ENCODE data around the gene PLA2G1B. TPM values are rescaled to one million over a fixed set of nuclear protein-coding genes. Genes with fewer than 3 reads are reported as not detected.

PLA2G1B gene
- total RNA-seq, 1 donor from 2014 or later: not detected

DNA sequence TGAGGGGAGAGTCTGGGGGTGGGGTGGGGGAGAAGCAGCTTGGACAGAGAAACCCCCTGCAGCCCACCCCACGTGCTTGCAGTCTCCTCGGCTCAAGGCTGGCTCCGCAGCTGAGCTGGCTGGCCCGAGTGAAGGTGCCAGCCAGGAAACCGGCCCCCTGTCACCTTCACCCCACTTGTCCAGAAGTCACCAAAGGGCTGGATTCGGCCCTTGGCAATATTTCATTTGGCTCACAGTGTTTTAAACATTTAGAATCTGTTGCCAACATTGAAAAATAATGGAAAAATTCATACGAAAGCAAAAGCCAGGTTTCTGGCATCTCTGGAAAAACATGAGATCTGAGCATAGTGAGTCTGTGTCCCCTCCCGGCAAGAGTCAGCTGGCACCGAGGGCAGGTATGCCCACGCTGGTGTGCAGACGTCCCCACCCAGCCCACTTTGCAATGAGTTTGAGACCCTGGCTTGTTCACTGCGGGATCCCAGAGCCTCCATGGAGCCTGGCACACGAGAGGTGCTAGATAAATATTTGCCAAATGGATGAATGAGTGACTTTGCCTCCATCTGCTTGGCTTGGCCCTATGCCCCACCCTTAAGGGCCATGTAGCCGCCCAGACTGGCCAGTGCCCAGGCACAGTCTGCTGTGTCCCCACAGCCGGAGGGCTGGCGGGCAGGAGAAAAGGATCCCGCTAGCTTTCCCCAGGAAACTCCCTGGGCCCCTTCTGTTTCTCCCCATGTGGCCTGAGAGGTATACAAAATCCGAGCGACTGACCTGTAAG, 23.2 kb upstream of the PLA2G1B start:
- Histone ChIP-seq H3K27ac (no peak overlapping the region), H3K4me3 (no peak overlapping the region), H3K4me1 (no peaks in the 10 kb centered on the region), H3K27me3 (no peaks in the 10 kb centered on the region), H3K9me3 (no peaks in the 10 kb centered on the region), H3K36me3 (no peaks in the 10 kb centered on the region)
- no peak for TF ChIP-seq POLR2AphosphoS5 (IDR thresholded peaks at IDR 0.05; ENCODE audit: insufficient read depth in 1 of 2, low read depth in 1 of 2)
- TF ChIP-seq POLR2A (IDR thresholded peaks at IDR 0.05): no peak
- TF ChIP-seq, protein P1, sequence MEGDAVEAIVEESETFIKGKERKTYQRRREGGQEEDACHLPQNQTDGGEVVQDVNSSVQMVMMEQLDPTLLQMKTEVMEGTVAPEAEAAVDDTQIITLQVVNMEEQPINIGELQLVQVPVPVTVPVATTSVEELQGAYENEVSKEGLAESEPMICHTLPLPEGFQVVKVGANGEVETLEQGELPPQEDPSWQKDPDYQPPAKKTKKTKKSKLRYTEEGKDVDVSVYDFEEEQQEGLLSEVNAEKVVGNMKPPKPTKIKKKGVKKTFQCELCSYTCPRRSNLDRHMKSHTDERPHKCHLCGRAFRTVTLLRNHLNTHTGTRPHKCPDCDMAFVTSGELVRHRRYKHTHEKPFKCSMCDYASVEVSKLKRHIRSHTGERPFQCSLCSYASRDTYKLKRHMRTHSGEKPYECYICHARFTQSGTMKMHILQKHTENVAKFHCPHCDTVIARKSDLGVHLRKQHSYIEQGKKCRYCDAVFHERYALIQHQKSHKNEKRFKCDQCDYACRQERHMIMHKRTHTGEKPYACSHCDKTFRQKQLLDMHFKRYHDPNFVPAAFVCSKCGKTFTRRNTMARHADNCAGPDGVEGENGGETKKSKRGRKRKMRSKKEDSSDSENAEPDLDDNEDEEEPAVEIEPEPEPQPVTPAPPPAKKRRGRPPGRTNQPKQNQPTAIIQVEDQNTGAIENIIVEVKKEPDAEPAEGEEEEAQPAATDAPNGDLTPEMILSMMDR (IDR thresholded peaks at IDR 0.05): no peak
- intact Hi-C loops (cut with DNase I): no loop called here
- DNase-seq (ENCODE audit: extremely low spot score in 2 of 2): no peak

DNA sequence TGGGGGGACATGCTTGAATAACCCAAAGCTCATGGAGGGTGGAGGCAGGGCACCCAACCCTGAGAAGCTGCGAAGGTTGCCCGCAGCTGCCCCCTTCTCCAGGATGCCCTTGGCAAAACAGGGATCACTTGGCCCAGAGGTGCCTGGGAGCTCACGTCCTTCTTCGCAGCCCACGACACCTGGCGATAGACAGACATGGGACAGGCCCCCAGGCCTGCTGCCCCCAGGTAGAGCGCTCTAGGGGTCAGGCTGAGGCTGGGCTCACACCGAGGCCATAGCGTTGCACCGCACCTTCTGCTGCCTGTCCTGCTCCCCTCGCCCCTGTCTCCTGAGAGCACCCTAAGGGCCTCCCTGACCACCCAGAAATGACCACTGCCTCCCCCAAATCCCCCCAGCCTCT, 20.2 kb upstream of the PLA2G1B start:
- no peaks in the 10 kb centered on the region for H3K36me3 ChIP-seq
- intact Hi-C loops (cut with DNase I): loop anchor here (1.0 kb wide), 1 partner anchor 13 kb away; no protein-coding TSS in a partner anchor
- H3K4me3 ChIP-seq: no peak overlapping the region
- TF ChIP-seq, protein P1 (IDR thresholded peaks at IDR 0.05): no peak
- TF ChIP-seq POLR2A (IDR thresholded peaks at IDR 0.05) (no peak), POLR2AphosphoS5 (IDR thresholded peaks at IDR 0.05; ENCODE audit: insufficient read depth in 1 of 2, low read depth in 1 of 2) (no peak)
- H3K4me1 ChIP-seq: no peaks in the 10 kb centered on the region
- H3K27ac ChIP-seq: no peak overlapping the region
- H3K27me3 ChIP-seq: no peaks in the 10 kb centered on the region
- no peak for DNase-seq (ENCODE audit: extremely low spot score in 2 of 2)
- no peaks in the 10 kb centered on the region for H3K9me3 ChIP-seq

DNA sequence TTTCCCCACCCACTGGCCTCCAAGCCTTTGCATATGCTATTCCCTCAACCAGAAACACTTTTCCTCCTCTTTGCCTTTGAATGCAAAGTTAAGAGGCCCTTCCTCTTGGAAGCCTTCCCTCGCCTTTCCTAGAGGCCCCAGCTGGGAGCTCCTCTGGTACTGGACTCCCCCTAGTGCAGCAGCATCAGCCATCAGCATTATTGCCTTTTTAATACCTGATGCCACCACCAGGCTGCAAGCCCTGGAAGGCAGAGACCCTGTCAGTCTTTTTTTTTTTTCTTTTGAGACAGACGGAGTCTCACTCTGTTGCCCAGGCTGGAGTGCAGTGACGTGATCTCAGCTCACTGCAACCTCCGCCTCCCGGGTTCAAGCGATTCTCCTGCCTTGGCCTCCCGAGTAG, 19.1 kb upstream of the PLA2G1B start:
- Histone ChIP-seq H3K4me1 (no peaks in the 10 kb centered on the region), H3K27ac (no peak overlapping the region), H3K36me3 (no peaks in the 10 kb centered on the region), H3K27me3 (no peaks in the 10 kb centered on the region), H3K9me3 (no peaks in the 10 kb centered on the region), H3K4me3 (no peak overlapping the region)
- TF ChIP-seq POLR2A (IDR thresholded peaks at IDR 0.05) (no peak), POLR2AphosphoS5 (IDR thresholded peaks at IDR 0.05; ENCODE audit: insufficient read depth in 1 of 2, low read depth in 1 of 2) (no peak)
- TF ChIP-seq, protein P1 (IDR thresholded peaks at IDR 0.05): no peak
- no peak for DNase-seq (ENCODE audit: extremely low spot score in 2 of 2)
- intact Hi-C loops (cut with DNase I): no loop called here

DNA sequence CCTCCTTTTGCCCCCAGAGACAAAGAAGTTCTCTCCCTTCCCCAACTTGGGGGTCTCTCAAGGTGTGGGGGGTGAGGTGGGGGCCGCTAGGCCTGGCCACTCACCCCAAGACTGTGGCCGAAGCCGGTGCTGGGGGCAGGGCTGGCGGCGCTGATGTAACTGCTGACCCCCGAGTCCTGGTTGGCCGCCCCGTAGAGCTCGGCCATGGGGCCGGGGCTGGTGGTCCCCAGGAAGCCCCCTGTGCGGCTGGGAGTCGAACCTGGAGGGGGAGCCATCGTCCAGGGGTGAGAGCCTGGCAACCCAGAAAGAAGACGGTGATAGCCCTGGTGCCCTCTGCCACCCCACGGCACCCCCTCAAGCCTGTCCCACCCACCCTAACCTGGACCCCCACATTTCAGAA, 18.5 kb upstream of the PLA2G1B start:
- no peaks in the 10 kb centered on the region for H3K4me1 ChIP-seq
- no peak overlapping the region for H3K27ac ChIP-seq
- TF ChIP-seq POLR2A (IDR thresholded peaks at IDR 0.05) (no peak), POLR2AphosphoS5 (IDR thresholded peaks at IDR 0.05; ENCODE audit: insufficient read depth in 1 of 2, low read depth in 1 of 2) (no peak)
- TF ChIP-seq, protein P1 (IDR thresholded peaks at IDR 0.05): no peak
- H3K4me3 ChIP-seq: no peak overlapping the region
- no peak for DNase-seq (ENCODE audit: extremely low spot score in 2 of 2)
- H3K9me3 ChIP-seq: no peaks in the 10 kb centered on the region
- intact Hi-C loops (cut with DNase I): no loop called here
- no peaks in the 10 kb centered on the region for H3K36me3 ChIP-seq
- no peaks in the 10 kb centered on the region for H3K27me3 ChIP-seq

DNA sequence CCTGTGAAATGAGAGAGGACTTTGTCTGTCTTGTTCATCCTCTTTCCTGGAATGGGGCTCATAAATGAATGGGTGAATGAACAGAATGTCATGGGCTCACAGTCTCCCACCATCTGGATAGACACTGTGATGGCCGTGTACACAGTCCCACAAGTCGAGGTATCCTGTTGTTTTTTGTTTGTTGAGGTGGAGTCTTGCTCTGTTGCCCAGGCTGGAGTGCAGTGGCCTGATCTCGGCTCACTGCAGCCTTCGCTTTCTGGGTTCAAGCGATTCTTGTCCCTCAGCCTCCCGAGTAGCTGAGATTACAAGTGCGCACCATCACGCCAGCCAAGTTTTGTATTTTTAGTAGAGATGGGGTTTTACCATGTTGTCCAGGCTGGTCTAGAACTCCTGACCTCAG, 16.1 kb upstream of the PLA2G1B start:
- H3K4me3 ChIP-seq: no peak overlapping the region
- H3K4me1 ChIP-seq: no peaks in the 10 kb centered on the region
- no peaks in the 10 kb centered on the region for H3K9me3 ChIP-seq
- no peaks in the 10 kb centered on the region for H3K27me3 ChIP-seq
- TF ChIP-seq POLR2A (IDR thresholded peaks at IDR 0.05) (no peak), POLR2AphosphoS5 (IDR thresholded peaks at IDR 0.05; ENCODE audit: insufficient read depth in 1 of 2, low read depth in 1 of 2) (no peak)
- TF ChIP-seq, protein P1 (IDR thresholded peaks at IDR 0.05): no peak
- no peak overlapping the region for H3K27ac ChIP-seq
- no peak for DNase-seq (ENCODE audit: extremely low spot score in 2 of 2)
- no peaks in the 10 kb centered on the region for H3K36me3 ChIP-seq
- intact Hi-C loops (cut with DNase I): no loop called here
